CD4-positive, alpha-beta T cell treated with Interleukin-12 subunit alpha and Interleukin-12 subunit beta, for 1 hour (primary cell): Measurements from ENCODE around the gene KIAA0513.
"Not testable (repeated sequence)": the region's sequence is repeated elsewhere in the genome, so short reads cannot be mapped to it uniquely, and the experiment has no call there.

Source experiments
- DNase-seq: peaks from one replicate; pipeline ENCODE4 v3.0.0-alpha.2; 2020

Gene KIAA0513

DNA sequence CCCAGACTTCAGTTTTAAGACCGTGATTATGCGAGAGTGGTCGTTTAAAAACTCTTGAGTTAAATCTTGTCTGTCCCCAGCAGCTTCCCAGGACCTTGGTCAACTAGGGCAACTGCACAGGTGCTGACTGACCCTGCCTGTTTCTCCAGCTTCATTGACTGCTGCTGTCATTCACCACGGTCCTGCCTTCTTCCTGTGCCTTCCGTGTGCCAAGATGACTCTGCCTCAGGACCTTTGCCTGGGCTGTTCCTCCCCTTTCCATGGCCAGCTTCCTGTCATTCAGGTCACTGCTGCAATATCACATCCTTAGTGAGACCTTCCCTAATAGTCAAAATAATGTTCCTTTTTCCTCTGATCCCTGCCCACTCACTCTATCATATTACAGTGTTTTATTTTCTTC, 3.9 kb downstream of the KIAA0513 start:
- DNase-seq: no peak

DNA sequence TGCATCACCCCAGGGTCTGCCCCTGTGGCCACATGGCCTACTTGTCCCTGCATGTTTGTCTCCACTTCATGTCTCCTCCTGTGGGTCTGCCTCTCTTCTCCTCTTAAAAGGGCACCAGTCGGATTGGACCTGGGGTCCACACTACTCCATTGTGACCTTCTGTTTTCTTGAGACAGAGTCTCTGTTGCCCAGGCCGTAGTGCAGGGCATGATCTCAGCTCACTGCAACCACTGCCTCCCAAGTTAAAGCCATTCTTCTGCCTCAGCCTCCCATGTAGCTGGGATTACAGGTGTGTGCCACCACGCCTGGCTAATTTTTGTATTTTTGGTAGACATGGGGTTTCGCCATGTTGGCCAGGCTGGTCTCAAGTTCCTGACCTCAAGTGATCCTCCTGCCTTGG, 4.6 kb downstream of the KIAA0513 start:
- not testable (repeated sequence) for DNase-seq

DNA sequence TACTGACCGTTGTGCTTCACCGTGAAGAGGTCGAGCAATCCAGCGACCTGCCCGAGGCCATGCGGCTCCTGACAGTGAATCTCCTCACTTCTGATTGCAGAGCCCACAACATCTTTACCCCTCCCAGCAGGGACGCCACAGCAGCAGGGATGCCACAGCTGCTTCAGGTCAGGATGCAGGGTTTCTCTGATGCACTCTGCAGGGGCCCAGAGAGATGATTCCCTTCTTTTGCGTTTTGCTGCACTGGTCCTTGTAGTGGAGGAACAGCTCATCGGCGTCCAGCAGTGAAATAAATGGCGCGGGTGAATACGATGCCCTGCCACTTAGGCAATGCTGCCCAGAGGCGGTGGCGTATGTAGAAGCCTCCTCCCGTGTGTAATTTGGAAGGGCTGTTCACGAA, 5.6 kb downstream of the KIAA0513 start:
- DNase-seq: no peak

DNA sequence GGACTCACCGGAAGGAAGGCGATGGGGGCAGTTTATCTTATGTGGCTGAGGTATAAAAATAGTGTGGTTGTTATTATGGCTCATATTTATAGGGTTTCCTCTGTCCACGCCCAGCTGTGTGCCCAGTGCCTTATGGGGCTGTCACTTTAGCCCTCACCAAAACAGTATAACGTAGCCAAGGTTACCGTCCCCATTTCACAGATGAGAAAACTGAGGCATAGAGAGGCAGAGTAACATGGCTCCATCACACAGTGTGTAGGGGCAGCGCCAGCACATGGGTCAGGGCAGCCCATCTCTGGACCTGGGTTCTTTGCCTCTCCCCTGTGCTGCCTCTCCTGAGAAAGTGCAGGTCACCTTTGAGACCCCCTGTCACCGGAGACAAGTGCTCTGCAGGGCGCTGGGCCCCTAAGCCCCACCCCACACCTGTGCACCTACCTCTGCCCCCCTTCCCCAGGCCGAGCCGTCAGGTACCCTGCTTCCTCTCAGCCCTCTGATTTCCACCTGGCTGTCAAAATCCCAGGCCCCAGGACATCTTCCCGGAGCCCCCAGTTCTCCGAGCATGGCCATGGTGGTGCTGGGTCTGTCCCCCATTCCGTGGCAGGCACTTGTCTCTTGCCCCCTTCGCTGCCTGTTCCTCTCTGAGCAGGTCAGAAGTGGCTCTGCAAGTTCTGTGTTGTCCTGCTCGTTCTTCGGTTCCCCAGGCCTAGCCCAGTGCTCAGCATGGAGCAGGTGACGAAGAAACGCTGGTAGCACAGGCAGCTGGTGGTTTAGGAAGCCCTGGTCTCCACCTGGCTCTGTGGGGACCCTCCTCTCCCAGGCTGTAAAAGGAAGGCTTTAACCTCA, 7.2 kb downstream of the KIAA0513 start:
- DNase-seq: no peak

DNA sequence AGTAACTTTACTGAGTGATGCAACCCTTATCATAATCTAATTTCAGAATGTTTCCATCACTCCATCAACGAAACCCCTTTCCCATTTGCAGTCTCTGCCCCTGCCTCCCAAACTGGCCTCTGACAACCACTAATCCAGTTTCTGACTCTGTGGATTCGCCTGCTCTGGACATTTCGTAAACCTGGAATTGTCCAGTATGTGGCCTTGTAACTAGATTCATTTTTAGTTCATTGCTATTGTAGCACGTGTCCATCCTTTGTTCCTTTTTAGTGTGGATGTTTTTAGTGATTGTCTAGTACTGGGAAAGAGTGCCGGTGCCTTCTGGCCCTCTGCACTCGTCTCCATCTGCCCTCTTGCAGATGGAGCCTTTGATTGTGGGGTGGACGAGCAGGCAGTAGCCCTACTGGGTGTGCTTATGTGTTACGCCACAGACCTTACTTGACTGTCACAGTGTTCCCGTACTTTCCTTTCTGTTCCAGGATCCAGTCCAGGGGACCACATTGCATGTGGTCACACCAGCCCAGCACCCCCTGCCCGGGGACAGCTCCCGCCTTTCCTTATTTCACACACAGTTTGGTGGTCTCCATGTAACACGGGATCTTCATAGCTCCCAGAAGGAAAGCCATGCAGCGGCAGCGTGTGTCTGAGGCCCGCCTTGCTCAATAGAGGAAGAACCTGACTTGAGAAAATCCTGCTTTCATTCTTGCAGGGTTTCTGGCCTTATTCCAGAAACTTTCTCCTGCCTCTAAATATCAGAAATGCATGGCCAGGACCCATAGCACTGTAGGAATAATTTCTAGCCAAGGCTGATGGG, 8.8 kb downstream of the KIAA0513 start:
- DNase-seq: no peak

DNA sequence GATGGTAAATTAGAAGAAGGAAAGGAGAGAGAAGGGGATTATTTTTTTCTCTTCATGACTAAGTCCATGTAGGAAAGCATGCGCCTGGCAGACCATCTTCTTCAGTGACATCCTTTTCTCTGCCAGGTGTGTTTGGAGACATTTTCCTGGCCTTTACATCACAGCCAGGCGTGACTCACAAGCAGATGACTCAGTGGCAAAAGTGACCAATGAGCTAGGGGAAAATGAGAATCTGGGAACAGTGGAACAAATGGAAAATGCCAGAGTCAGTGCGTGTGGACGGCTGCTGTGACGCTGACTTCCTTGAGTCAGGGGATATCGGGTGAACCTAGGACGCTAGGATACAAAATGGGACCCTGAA, 9.4 kb downstream of the KIAA0513 start:
- no peak for DNase-seq

DNA sequence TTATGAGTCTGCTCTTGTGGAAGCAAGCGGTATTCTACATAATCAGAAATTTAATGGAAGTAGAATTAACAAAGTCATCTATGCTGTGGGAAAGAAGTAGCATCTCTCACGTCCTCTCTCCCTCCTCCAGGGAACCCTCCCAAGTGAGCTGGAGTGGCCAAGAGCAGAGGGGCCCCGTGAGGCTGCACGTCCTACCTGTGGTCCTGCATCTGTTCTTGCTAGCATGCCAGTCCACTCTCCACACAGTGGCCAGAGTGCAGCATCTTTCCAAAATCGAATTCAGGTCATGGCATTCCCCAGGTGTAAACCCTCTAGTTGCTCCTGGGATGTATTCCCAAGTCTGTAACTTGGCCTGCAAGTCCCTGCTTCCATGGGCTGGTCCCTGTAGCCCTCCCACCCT, 10.1 kb downstream of the KIAA0513 start:
- DNase-seq: no peak

DNA sequence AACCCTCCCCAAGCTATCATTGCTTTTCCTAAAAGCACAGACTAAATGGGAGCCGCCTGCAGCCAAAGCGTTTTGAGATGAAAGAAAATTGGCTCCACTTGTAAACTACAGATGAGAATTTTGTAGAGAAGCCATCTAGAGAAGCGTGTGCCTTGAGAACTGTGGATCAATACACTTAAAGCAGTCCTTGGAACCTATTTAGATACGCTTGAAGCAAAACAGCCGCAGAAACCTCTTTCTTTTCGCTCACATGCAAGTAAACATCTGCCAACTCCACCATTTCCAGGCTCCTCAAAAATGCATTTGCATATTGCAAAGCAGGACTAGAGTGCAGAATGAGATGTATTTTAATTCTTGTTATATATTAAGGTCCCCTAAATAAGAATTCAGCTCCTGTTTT, 13.1 kb downstream of the KIAA0513 start:
- no peak for DNase-seq

DNA sequence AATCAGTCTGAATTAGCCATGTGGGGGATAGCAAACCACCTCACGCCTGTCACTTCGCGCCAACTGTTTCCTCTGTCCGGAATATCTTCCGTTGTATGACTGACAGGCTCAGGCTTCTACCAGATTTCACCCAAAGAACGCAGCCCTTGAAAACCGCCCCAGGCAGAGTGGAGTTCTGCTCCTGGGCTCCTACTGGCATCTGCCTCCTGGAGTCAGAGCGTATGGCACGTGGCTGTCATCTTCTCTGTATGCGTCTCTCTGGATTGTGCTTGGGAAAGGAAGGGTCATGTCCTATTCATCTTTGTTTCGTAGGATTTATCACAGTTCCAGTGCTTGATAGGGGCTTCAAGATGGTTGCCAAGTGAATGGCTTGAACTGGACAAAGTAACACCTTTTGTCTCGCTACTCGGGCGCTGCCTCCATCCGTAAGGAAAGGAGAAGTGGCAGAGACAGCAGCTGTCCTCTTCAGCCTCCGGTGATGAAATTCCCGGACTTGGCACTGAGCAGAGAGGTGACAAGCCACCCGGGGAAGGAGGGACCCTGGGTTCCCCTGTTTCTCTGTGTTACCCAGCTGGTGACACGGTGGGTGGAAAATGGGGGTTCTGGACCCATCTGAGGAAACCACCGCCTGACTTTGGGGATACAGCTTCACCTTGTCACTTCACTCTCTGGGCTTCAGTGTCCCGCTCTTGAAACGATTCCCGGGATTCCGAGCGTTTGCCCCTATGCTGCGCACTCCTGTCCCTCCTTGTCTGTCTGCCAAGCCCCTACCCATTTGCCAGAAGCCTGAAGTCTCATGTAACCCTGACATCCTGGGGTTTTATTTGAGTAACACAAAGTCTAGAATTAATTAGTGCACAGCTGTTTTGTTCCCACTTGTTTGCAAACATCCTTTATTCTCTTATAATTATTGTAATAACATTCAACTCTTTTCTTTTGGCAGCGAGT, 13.9 kb downstream of the KIAA0513 start:
- no peak for DNase-seq

DNA sequence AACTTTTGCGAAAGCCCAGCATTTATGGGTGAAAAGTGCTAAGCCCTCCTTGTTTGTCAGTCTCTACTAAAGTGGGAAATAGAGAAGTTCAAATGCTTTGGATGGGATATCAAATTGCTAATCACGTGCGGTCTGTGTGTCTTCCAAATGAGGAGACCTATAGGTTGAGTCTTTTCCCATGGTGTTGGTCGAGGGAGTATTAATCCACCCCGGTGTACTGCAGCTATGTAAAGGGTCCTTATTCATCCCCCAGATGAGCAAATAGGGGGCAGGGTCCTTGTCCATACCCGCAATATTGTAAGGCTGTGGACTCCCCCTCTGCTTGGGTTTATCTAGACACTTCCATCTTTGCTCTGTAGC, 14.6 kb downstream of the KIAA0513 start:
- no peak for DNase-seq

DNA sequence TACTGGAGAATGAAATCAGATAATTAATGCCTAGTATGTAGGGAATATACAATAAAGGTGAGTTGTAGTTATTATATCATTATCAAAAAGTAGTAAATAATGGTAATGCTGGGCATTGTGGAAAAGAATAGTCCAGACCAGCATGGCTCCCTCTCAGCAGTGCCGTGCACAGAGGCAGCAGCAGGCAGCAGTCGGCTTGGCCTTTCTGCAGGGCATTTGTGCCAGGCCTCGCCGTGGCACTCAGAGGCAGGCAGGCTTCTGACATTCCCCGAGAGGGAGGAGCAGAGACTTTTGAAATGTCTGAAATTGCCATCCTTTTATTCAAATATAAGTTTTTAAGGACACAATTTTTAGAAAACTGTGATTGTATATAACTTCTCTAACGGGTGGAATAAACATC, 15.0 kb downstream of the KIAA0513 start:
- no peak for DNase-seq

DNA sequence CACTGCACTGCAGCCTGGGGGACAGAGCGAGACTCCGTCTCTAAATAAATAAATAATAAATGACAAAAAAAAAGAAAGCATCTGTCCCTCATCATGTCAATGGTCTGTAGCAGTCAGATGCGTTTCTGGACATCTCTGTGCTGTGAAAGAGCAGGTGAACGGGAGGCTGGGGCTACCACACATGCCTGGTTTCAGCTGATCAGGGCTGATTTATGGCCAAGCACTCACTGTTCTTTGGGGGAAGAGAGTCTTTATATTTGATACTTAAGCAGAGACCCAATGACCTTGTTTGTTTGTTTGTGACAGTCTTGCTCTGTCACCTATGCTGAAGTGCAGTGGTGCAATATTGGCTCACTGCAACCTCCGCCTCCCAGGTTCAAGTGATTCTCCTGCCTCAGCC, 17.5 kb downstream of the KIAA0513 start:
- DNase-seq: no peak

DNA sequence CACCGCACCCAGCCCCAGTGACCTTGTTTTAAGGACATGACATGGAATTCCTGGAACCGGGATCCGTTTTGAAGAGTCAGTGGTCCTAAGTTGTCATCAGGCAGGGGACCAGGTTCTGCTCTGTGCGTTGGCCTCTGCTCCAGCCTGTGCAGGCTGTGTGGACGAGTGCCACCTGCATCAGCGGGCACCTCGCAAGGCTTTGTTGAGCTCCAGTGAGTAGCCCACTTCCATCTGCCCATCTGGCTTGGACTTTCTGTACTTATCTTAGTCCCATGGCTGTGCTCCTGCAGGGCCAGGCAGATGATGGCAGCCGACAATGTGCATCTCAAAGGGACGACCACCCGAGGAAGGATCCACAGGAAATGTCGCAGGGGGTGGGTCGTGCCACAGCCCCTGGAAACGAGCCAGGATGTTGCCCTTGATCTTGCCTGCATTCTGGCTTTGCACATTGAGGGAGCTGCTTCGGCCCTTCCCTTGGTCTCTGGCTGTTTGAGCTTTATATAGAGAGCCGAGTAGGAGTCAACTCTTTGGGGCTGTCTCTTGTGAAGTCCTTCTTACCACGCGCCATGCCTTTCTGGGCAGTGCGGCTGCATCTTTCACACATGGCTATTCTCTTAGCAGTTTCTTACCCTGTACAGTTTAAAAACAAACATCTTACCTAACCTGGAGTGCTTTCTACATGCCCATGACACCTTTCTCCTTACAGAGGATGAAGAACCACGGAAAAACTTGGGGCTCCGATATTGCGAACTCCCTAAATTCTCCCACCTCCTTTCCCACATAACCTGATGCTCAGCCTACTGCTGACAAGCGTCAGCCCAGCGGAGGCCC, 18.3 kb downstream of the KIAA0513 start:
- no peak for DNase-seq

DNA sequence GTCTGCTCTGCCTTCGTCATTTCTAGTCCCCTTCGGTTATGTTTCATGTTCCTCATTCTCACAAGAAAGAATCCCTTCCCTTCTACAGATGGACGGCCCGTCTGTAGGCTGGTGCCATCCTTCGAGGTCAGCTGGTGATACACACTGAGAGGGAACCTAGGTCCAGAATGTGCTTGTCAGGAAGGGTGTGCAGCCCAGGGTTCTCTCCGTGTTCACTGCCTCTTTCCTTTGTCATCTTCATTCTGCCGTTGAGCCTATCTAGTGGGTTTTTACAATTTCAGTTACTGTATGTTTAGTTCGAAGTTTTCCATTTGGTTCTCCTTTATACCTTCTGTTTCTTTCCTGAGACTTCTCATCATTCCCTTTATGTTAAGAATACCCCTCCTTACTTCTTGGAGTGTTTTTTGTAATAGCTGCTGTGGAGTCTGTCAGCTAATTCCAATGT, 18.9 kb downstream of the KIAA0513 start:
- DNase-seq: no peak

DNA sequence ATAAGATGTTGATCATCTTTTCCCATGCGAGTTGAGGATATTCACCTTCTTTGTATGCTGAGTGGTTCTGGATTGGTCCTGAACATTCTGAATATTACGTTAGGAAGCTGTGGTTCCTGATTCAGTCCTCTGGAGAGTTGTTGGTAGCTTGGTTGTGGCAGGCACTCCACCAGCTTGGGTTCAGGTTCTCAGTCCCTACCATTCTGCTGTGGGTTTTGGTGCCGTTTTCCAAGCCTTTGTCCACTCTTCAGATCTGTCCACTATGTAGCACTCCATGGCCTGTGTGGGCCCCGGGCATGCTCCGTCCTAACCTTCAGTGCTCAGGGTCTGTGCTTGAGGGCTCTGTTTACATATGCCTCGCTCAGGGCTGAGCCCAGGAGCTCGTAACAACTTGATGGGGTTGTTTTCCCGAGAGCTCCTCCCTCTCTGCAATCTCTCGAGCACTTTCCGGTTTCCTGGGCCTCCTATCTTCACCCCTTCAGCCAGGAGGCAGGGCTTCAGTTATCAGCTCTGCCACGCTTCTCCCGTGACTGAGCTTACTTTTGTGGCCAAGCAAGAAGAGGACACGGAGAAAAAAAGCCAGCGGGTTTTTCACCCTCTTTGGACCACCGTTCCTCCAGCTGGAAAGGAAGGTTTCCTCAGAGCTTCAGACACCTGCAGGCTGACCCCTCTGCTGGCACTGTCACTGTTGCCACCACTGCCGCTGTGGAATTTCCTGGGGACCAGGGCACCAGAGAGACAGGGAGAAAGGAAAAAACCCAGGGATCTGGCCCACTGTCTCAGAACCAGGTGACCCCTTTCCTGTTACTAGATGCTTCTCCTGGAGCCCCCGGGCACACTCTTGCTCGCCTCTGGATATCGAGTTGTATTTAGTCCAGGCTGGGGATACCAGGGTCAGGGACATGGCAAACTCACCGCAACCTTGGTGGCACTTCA, 19.6 kb downstream of the KIAA0513 start:
- DNase-seq: no peak

DNA sequence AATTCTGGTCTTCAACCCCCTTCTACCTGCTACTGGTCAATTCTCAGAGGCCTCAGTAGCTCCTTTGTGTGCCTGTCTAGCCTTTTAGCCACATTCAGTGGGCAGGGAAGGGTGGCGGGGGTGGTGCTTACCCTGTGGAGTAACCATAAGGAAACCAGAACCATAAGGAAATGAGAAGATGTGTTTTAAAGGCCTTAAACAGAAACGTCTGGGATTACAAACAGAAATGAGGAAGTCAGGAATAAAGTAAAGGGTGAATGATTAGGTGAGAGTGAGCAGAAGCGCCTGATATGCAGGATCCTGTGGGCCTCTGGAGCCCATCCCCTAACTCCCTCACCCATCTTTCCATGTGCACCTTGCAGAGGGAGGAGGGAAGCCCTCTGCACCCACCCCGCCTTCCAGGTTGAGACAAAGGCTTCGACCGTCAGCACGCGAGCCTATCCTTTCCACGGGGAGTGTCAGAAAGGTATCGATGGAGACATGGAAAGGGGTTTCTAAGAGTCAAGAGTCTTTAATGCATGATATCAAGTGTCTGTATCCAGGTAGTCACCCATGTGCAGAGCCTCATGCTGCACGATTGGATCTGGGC, 20.4 kb downstream of the KIAA0513 start:
- DNase-seq: no peak

DNA sequence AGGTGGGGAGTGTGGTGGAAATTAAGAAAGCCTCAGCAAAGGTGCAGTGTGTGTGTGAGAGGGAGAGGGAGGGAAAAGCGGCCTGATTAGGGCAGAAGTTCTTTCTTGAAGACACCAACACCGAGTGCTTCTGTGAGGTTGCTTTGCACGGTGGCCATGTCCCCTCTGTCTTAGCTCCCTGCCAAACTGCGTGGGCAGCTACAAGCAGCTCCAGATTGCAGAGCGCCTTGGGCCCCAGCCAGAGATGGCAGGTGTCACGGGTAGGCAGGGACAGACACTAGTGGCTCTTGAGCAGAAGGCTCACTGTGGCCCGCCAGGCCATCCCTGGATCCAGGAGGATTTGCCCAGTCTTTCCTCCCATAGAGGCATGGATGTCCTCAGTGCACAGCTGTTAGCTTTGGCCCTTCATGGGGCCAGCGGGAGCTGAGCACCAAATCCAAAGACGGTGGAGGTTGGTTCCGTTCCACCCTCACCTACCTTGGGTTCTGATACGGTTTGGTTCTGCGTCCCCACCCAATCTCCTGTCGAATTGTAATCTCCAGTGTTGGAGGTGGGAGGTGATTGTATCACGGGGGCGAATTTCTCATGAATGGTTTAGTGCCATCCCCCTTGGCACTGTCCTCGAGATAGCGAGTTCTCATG, 21.4 kb downstream of the KIAA0513 start:
- DNase-seq: no peak

DNA sequence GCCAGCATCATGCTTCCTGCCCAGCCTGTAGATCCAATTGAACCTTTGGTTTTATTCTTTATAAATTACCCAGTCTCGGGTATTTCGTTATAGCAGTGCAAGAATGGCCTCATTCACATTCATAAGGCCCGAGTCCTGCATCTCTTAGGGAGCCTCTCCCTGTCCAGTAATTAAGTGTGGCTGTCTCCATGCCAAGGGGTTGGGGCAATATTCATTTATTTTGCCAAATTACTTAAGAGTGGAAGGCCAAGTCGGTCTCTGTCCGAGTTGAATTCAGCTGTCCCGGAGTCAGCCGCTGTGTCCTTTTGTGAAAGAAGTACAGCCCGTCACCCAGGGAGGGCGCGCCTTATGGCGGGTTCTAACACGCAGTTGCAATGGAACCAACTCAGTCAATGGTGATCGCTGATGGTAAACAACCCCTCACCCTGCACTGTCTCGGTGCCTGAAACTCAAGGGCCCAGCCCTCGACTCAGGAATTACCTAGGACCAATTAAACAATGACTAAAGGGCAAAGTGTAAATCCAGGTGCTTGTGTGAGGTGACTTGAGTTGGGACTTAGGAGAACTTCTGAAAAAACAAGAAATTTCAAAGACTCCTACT, 22.2 kb downstream of the KIAA0513 start:
- DNase-seq: no peak

DNA sequence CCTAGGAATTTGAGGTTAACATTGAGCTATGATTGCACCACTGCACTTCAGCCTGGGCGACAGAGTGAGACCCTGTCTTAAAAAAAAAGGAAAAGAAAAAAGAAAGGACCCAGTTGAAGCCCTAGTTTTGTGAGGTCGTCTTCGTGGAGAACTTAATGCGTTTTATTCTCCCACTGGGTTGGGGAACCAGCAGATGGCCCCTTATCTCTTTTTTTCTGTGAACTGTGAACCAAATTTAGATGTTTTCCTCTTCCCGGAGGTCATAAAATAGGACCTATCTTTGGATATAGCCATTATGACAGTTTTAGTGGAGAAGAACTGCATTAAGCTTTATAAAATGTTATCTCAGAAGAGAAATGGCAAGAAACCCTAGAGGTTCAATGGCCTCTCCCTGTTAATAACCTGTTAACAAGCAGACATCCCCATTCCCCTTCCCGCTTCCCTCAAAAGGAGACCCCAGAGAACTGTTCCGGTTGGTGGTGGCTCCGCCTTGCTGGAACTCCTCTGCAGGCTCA, 23.5 kb downstream of the KIAA0513 start:
- DNase-seq: no peak

DNA sequence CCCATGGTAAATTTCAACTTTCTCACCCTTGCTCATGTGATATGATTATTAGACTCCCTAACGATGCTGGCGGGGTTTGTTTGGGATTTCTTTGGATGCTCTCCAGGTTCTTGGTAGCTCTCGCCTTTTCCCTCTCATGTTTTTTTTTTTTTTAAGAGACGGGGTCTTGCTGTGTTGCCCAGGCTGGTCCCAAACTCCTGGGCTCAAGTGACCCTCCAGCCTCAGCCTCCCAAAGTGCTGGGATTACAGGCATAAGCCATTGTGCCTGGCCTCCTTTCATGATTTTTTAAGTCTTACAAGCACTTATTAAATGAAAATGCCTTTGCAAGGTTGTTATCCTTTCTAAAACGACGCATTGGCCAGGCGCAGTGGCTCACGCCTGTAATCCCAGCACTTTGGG, 24.1 kb downstream of the KIAA0513 start:
- DNase-seq: no peak
